ENCODE measurements around the gene CCDC91.

- TF ChIP-seq PKNOX1 (IDR thresholded peaks at IDR 0.05) (no peak), FOXM1 (IDR thresholded peaks at IDR 0.05; ENCODE audit: borderline replicate concordance) (no peak), BHLHE40 (IDR thresholded peaks at IDR 0.05; ENCODE audit: borderline replicate concordance) (no peak), TARDBP (IDR thresholded peaks at IDR 0.05) (no peak), L3MBTL2 (conservative IDR thresholded peaks at IDR 0.05) (no peak), ELF4 (IDR thresholded peaks at IDR 0.05) (no peak), SP1 (IDR thresholded peaks at IDR 0.05) (no peak), ARNT (IDR thresholded peaks at IDR 0.05) (no peak), SUZ12 (IDR thresholded peaks at IDR 0.05) (no peak), HDGF (IDR thresholded peaks at IDR 0.05; ENCODE audit: borderline replicate concordance) (no peak), NFRKB (IDR thresholded peaks at IDR 0.05) (no peak), FOXA1 (IDR thresholded peaks at IDR 0.05) (no peak), ZNF384 (IDR thresholded peaks at IDR 0.05) (no peak), CTBP1 (IDR thresholded peaks at IDR 0.05; ENCODE audit: borderline replicate concordance) (no peak)
Measured at GRCh38 chr12:28453686-28454085, 263.4 kb downstream of the CCDC91 start.
